Large intestine (tissue), 3 donors: ENCODE data around the gene TNNT3. TPM values are rescaled to one million over a fixed set of nuclear protein-coding genes. Genes with fewer than 3 reads are reported as not detected.

ENCODE experiments used
- DNase-seq, 2 donors: peaks; one replicate each; pipeline versions ENCODE4 v3.0.0 to v3.0.0-alpha.2; 2013
- H3K27ac ChIP-seq: one replicate; pipeline ENCODE4 v1.5.1; 2013; ENCODE audit warnings: low read length
- H3K27me3 ChIP-seq: 2 replicates; pipeline ENCODE4 v1.6.1; 2013; ENCODE audit warnings: low read length; ENCODE audit not compliant: control insufficient read depth, insufficient read depth
- H3K36me3 ChIP-seq: 2 replicates; pipeline ENCODE4 v1.6.1; 2013; ENCODE audit warnings: low read length; ENCODE audit not compliant: control insufficient read depth, insufficient read depth
- H3K4me1 ChIP-seq: one replicate; pipeline ENCODE4 v1.6.1; 2013; ENCODE audit warnings: low read length; ENCODE audit not compliant: control insufficient read depth, insufficient read depth
- H3K4me3 ChIP-seq: one replicate; pipeline ENCODE4 v1.5.1; 2013; ENCODE audit warnings: low read length
- H3K9me3 ChIP-seq: one replicate; pipeline ENCODE4 v1.6.1; 2013; ENCODE audit warnings: mild to moderate bottlenecking, low read depth, low read length, moderate library complexity; ENCODE audit not compliant: control insufficient read depth
- WGBS: methylation state at CpG from one replicate; pipeline ENCODE4 v1.1.5; 2013; ENCODE audit warnings: low lambda C conversion rate; ENCODE audit not compliant: insufficient coverage; 5-methylcytosine and 5-hydroxymethylcytosine counted together
- polyA plus RNA-seq: library from polyadenylated mRNA; unstranded; fragments of 120-200 nt; gene quantifications from one replicate; pipeline ENCODE4 v1.2.1, GENCODE V29; 2013

Gene TNNT3
- polyA plus RNA-seq, 1 donor: 11.9 TPM

GRCh38 chr11:1917523-1918435 lies 1.7 kb upstream of the TNNT3 start:
- Histone ChIP-seq H3K27ac (no peak overlapping the region), H3K4me1 (no peaks in the 10 kb centered on the region), H3K27me3 (no peaks in the 10 kb centered on the region), H3K9me3 (no peaks in the 10 kb centered on the region), H3K36me3 (no peaks in the 10 kb centered on the region), H3K4me3 (no peak overlapping the region)
- DNase-seq: no peak
- no CpG with 5 or more reads among the region's 34 CpGs for WGBS

- no peak for DNase-seq
- no peak overlapping the region for H3K4me3 ChIP-seq
- H3K36me3 ChIP-seq: no peaks in the 10 kb centered on the region
- no peaks in the 10 kb centered on the region for H3K9me3 ChIP-seq
- no peaks in the 10 kb centered on the region for H3K4me1 ChIP-seq
- no peaks in the 10 kb centered on the region for H3K27me3 ChIP-seq
- no peak overlapping the region for H3K27ac ChIP-seq
- WGBS: no CpG with 5 or more reads among the region's 29 CpGs
Measured at GRCh38 chr11:1918436-1919315, 827 bp upstream of the TNNT3 start.

- Histone ChIP-seq H3K4me3 (no peak overlapping the region), H3K9me3 (no peaks in the 10 kb centered on the region), H3K36me3 (no peaks in the 10 kb centered on the region), H3K27me3 (no peaks in the 10 kb centered on the region), H3K4me1 (no peaks in the 10 kb centered on the region), H3K27ac (no peak overlapping the region)
- no peak for DNase-seq
- WGBS: no CpG with 5 or more reads among the region's 25 CpGs
Measured at GRCh38 chr11:1920128-1920908, 815 bp downstream of the TNNT3 start.

- H3K4me3 ChIP-seq: no peak overlapping the region
- no peak overlapping the region for H3K27ac ChIP-seq
- WGBS: no CpG with 5 or more reads among the region's 21 CpGs
- no peaks in the 10 kb centered on the region for H3K36me3 ChIP-seq
- no peaks in the 10 kb centered on the region for H3K27me3 ChIP-seq
- H3K9me3 ChIP-seq: no peaks in the 10 kb centered on the region
- no peak for DNase-seq
- H3K4me1 ChIP-seq: no peaks in the 10 kb centered on the region
Measured at GRCh38 chr11:1920909-1921573, 1.5 kb downstream of the TNNT3 start.

GRCh38 chr11:1921574-1922141 lies 2.2 kb downstream of the TNNT3 start:
- Histone ChIP-seq H3K4me3 (no peak overlapping the region), H3K27me3 (no peaks in the 10 kb centered on the region), H3K27ac (no peak overlapping the region), H3K36me3 (no peaks in the 10 kb centered on the region), H3K9me3 (no peaks in the 10 kb centered on the region), H3K4me1 (no peaks in the 10 kb centered on the region)
- DNase-seq: peak in 1 of 2 donors; percentile 24
- WGBS: no CpG with 5 or more reads among the region's 18 CpGs

GRCh38 chr11:1922481-1923081 lies 3.1 kb downstream of the TNNT3 start:
- no peak overlapping the region for H3K4me3 ChIP-seq
- no peaks in the 10 kb centered on the region for H3K27me3 ChIP-seq
- no peak overlapping the region for H3K27ac ChIP-seq
- no peak for DNase-seq
- WGBS: no CpG with 5 or more reads among the region's 14 CpGs
- H3K36me3 ChIP-seq: no peaks in the 10 kb centered on the region
- no peaks in the 10 kb centered on the region for H3K9me3 ChIP-seq
- peaks cover 6% of the 10 kb centered on the region for H3K4me1 ChIP-seq

GRCh38 chr11:1923201-1923956 lies 3.9 kb downstream of the TNNT3 start:
- Histone ChIP-seq H3K27ac (no peak overlapping the region), H3K4me1 (peaks cover 6% of the 10 kb centered on the region), H3K4me3 (no peak overlapping the region), H3K9me3 (no peaks in the 10 kb centered on the region), H3K36me3 (no peaks in the 10 kb centered on the region), H3K27me3 (no peaks in the 10 kb centered on the region)
- WGBS: 80% methylated on average over 1 of the region's 22 CpGs
- DNase-seq: no peak

GRCh38 chr11:1924181-1924580 lies 4.7 kb downstream of the TNNT3 start:
- Histone ChIP-seq H3K27ac (no peak overlapping the region), H3K9me3 (no peaks in the 10 kb centered on the region), H3K4me1 (peaks cover 6% of the 10 kb centered on the region), H3K4me3 (no peak overlapping the region), H3K36me3 (no peaks in the 10 kb centered on the region), H3K27me3 (no peaks in the 10 kb centered on the region)
- 70% methylated on average over 3 of the region's 17 CpGs for WGBS
- no peak for DNase-seq
